Islet of Langerhans (tissue), 1 donor: ENCODE data around the gene EPM2A.
"Not testable (repeated sequence)": the region's sequence is repeated elsewhere in the genome, so short reads cannot be mapped to it uniquely, and the experiment has no call there.

Source experiments
- FAIRE-seq: peaks from one replicate; lab custom pipeline; 2011; peaks lifted over from hg19 to GRCh38; lab: Jason Lieb, UNC

Gene EPM2A

GRCh38 chr6:145735356-145736165 lies at the start of gene EPM2A:
EPM2A (minus strand) TSS chr6:145735520; CDS start chr6:145735498, 22 bp downstream.
- no peak for FAIRE-seq

GRCh38 chr6:145784683-145785082 lies 49.4 kb upstream of the EPM2A start:
- FAIRE-seq: no peak

DNA sequence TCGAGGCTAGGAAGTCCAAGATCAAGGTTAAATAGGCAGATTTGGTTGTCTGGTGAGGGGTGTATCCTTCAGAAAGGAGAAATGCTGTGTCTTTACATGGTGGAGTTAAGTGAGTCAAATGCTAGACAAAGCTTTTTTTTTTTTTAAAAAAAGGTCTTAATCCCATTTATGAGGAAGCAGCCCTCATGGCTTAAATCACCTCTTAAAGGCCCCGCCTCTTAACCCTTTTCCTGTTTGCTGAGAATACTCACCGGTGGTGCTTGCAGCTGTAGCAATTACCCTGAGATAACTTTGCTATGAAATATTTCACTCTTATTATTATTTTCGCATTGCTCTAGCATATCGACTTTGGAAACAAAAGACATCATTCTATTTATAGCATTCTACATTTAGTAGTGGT lies 48.5 kb upstream of the EPM2A start:
- FAIRE-seq: no peak

- FAIRE-seq: no peak
These were observed 37.5 kb upstream of the EPM2A start for GRCh38 chr6:145772846-145773245.

GRCh38 chr6:145765449-145765848 lies 30.1 kb upstream of the EPM2A start:
- FAIRE-seq: no peak

DNA sequence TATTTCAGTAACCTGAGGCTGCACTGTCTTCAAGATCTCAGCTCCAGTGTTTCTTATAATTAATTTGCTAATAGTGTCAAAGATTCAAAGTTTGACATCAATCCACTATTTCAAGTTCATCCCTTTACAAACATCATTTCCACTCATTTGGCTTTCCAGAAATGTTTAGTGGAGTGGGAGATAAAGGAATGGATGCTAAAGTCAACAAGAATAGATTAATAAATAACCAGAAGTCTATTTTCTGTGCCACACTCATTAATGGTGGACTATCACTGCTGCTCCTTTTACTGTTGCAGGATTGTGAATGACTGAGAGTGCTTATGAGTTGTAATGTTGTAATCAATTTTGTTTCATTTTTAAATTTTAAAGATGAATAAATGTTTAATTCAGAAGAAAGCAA lies 28.4 kb upstream of the EPM2A start:
- peak; percentile 76 for FAIRE-seq

DNA sequence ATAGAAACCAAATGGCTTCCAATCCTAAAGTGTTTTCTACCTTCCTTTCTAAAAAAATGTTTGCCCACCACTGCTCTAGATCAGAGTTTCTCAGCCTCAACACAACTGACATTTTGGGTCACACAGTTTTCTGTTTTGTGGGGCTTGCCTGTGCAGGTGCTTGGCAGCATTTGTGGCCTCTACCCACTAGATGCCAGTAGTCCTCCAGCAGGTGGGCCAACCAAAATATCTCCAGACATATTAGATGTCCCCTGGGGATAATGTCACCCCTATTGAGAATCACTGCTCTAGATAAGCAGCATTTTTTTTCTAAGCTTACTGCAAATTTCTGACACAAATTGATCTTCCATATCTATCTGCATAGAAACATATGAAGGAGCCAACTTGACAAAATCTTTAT lies 26.3 kb upstream of the EPM2A start:
- no peak for FAIRE-seq

GRCh38 chr6:145758113-145758512 lies 22.8 kb upstream of the EPM2A start:
- no peak for FAIRE-seq

GRCh38 chr6:145756170-145756662 lies 20.9 kb upstream of the EPM2A start:
- no peak for FAIRE-seq

DNA sequence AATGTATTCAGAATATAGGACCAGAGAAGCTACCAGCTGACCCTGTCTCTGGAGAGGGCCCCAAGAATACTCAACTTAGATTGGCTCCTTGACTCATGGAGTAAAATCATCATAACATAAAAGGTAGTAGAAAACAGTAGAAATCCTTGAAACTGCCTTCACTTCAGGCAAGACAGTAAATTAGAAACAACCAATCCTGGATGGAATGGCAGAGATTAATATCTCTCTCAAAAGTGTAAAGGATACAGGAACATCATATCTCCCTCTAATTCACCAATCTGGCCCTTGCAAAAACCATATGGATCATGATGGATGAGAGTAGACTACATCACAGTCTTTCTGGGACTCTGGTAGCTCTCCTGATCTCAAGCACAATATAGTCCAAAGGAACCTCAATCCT lies 20.4 kb upstream of the EPM2A start:
- no peak for FAIRE-seq

GRCh38 chr6:145752638-145753037 lies 17.3 kb upstream of the EPM2A start:
- FAIRE-seq: no peak

GRCh38 chr6:145749632-145750031 lies 14.3 kb upstream of the EPM2A start:
- no peak for FAIRE-seq

DNA sequence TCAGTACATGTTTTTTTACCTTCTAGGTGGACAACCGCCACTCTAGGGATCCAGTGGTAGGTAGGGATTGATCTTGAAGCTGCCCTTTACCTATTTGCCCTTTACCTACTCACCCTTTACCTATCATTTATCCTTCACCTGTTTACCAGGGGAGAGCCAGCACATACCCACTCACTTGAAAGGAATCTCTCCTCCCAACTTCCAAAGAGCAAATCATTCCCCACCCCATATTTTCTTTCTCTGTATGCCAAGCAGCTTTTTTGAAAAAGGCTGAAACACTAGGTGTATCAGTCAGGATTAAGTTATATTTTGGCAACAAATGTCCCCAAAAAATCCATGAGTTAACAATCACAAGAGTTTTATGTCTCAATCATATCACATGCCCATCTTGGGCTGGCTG lies 10.5 kb upstream of the EPM2A start:
- no peak for FAIRE-seq

GRCh38 chr6:145744619-145745018 lies 9.3 kb upstream of the EPM2A start:
- FAIRE-seq: no peak

GRCh38 chr6:145743332-145743731 lies 8.0 kb upstream of the EPM2A start:
- no peak for FAIRE-seq

DNA sequence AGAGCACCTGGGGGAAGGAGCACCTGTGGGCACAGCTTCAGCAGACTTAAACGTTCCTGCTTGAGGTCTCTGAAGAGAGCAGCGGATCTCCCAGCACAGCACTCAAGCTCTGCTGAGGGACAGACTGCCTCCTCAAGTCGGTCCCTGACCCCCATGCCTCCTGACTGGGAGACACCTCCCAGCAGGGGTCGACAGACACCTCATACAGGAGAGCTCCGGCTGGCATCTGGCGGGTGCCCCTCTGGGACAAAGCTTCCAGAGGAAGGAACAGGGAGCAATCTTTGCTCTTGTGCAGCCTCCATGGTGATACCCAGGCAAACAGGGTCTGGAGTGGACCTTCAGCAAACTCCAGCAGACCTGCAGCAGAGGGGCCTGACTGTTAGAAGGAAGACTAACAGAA lies 7.2 kb upstream of the EPM2A start:
- not testable (repeated sequence) for FAIRE-seq

- not testable (repeated sequence) for FAIRE-seq
These were observed 4.4 kb upstream of the EPM2A start for GRCh38 chr6:145739685-145740084.

DNA sequence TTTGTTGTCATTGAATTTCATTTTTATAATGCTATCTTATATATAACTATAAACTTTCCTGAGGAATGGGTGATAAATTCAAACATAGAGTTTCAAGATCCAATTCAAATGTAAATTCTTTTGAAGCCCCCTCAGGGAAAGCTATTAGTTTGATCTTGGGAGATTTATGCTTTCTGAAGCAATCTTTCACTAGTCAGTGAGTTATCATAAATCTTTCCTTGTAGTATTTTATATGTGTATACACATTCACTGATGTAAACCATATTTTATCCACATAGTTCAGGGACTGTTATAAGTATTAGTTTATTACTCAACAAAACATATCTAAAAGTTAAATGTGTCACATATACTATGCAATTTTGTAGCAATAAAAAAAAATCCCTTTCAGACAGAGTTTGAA lies 2.9 kb upstream of the EPM2A start:
- FAIRE-seq: no peak

- peak; percentile 88 for FAIRE-seq
These were observed 1.4 kb upstream of the EPM2A start for GRCh38 chr6:145736661-145737144.

- no peak for FAIRE-seq
These were observed 599 bp downstream of the EPM2A start for GRCh38 chr6:145734486-145735355.

DNA sequence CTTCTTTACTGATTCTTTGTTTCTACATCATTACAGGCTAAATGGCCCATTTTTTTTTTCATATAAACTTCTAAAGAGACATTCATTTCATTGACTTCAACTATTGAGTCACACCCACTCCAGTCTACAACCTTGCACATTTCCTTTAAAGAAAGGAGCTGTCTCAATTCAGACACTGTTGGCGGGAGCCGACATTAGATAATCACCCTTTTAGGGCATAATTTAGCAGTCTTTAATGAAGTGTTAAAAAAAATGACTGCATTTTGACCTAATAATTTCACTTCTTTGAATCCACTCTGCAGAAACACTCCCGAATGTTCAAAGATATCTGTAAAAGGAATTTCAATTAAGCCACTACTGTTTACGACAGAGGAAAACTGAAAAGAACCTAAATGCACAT lies 1.5 kb downstream of the EPM2A start:
- peak; percentile 89 for FAIRE-seq

DNA sequence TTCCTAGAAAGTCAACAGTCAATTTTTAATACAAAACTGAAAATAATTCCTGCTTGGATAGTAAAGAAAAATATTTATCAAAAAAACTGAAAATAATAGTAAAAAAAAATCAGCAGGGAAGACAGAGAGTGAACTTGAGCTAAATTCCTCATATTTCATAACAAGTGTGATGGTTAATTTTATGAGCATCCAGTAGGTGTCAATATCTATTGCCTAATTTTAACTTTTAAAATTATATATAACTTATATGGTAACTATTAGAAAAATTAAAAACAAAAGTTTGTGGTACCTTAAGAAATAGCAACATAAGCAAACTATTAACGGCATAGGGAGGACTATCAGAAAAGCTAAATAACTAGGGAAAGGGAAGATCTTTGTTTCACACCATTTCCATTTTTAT lies 2.1 kb downstream of the EPM2A start:
- peak; percentile 85 for FAIRE-seq

DNA sequence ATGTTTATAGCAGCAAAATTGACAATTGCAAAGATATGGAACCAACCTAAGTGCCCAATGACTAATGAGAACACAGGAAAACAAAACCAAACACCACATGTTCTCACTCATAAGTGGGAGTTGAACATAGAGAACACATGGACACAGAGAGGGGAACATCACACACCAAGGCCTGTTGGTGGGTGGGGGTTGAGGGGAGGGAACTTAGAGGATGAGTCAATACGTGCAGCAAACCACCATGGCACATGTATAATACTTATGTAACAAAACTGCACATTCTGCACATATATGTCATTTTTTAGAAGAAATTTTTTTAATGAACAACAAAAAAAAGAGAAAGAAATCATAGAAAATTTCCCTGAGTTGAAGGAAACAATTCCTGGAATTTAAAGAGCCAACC lies 3.9 kb downstream of the EPM2A start:
- FAIRE-seq: peak; percentile 66
